ENCODE measurements around the gene PIAS1. TPM values are rescaled to one million over a fixed set of nuclear protein-coding genes. Genes with fewer than 3 reads are reported as not detected.

PIAS1 gene
- total RNA-seq, 1 experiment from 2014 or later = 26.9 TPM

GRCh38 chr15:68184616-68185480 lies 130.7 kb downstream of the PIAS1 start:
- in situ Hi-C loops (cut with HindIII; ENCODE audit: low pct_unique_long_range_greater_than_20kb, low sequenced_read_pairs) = no loop called here
- DNase-seq (ENCODE audit: low read depth, low spot score) = no peak

- no peak for DNase-seq (ENCODE audit: low read depth, low spot score)
- in situ Hi-C loops (cut with HindIII; ENCODE audit: low pct_unique_long_range_greater_than_20kb, low sequenced_read_pairs) = no loop called here
Measured at GRCh38 chr15:68186671-68187397, 132.7 kb downstream of the PIAS1 start.

GRCh38 chr15:68187559-68187958 lies 133.4 kb downstream of the PIAS1 start:
- no peak for DNase-seq (ENCODE audit: low read depth, low spot score)
- in situ Hi-C loops (cut with HindIII; ENCODE audit: low pct_unique_long_range_greater_than_20kb, low sequenced_read_pairs) = no loop called here

- no peak for DNase-seq (ENCODE audit: low read depth, low spot score)
- in situ Hi-C loops (cut with HindIII; ENCODE audit: low pct_unique_long_range_greater_than_20kb, low sequenced_read_pairs) = no loop called here
Measured at GRCh38 chr15:68188647-68189046, 134.5 kb downstream of the PIAS1 start.

GRCh38 chr15:68190048-68190447 lies 135.9 kb downstream of the PIAS1 start:
- in situ Hi-C loops (cut with HindIII; ENCODE audit: low pct_unique_long_range_greater_than_20kb, low sequenced_read_pairs) = no loop called here
- no peak for DNase-seq (ENCODE audit: low read depth, low spot score)

GRCh38 chr15:68191555-68191954 lies 137.4 kb downstream of the PIAS1 start:
- DNase-seq (ENCODE audit: low read depth, low spot score) = no peak
- in situ Hi-C loops (cut with HindIII; ENCODE audit: low pct_unique_long_range_greater_than_20kb, low sequenced_read_pairs) = no loop called here

- in situ Hi-C loops (cut with HindIII; ENCODE audit: low pct_unique_long_range_greater_than_20kb, low sequenced_read_pairs) = no loop called here
- DNase-seq (ENCODE audit: low read depth, low spot score) = no peak
Measured at GRCh38 chr15:68192117-68192516, 138.0 kb downstream of the PIAS1 start.

- no peak for DNase-seq (ENCODE audit: low read depth, low spot score)
- in situ Hi-C loops (cut with HindIII; ENCODE audit: low pct_unique_long_range_greater_than_20kb, low sequenced_read_pairs) = no loop called here
Measured at GRCh38 chr15:68192804-68193486, 138.8 kb downstream of the PIAS1 start.

GRCh38 chr15:68195336-68196112 lies 141.4 kb downstream of the PIAS1 start:
- in situ Hi-C loops (cut with HindIII; ENCODE audit: low pct_unique_long_range_greater_than_20kb, low sequenced_read_pairs) = no loop called here
- no peak for DNase-seq (ENCODE audit: low read depth, low spot score)

- DNase-seq (ENCODE audit: low read depth, low spot score) = no peak
- in situ Hi-C loops (cut with HindIII; ENCODE audit: low pct_unique_long_range_greater_than_20kb, low sequenced_read_pairs) = no loop called here
Measured at GRCh38 chr15:68196445-68197169, 142.5 kb downstream of the PIAS1 start.

- in situ Hi-C loops (cut with HindIII; ENCODE audit: low pct_unique_long_range_greater_than_20kb, low sequenced_read_pairs) = no loop called here
- no peak for DNase-seq (ENCODE audit: low read depth, low spot score)
Measured at GRCh38 chr15:68197170-68197492, 143.0 kb downstream of the PIAS1 start.

GRCh38 chr15:68197661-68198437 lies 143.7 kb downstream of the PIAS1 start:
- in situ Hi-C loops (cut with HindIII; ENCODE audit: low pct_unique_long_range_greater_than_20kb, low sequenced_read_pairs) = no loop called here

GRCh38 chr15:68199340-68199739 lies 145.2 kb downstream of the PIAS1 start:
- DNase-seq (ENCODE audit: low read depth, low spot score) = no peak
- in situ Hi-C loops (cut with HindIII; ENCODE audit: low pct_unique_long_range_greater_than_20kb, low sequenced_read_pairs) = no loop called here

More at GRCh38 chr15:68197661-68198437, 143.7 kb downstream of the PIAS1 start:
- DNase-seq (ENCODE audit: low read depth, low spot score) = no peak

- in situ Hi-C loops (cut with HindIII; ENCODE audit: low pct_unique_long_range_greater_than_20kb, low sequenced_read_pairs) = no loop called here
- no peak for DNase-seq (ENCODE audit: low read depth, low spot score)
Measured at GRCh38 chr15:68200016-68200861, 146.1 kb downstream of the PIAS1 start.

GRCh38 chr15:68201153-68201878 lies 147.2 kb downstream of the PIAS1 start:
- in situ Hi-C loops (cut with HindIII; ENCODE audit: low pct_unique_long_range_greater_than_20kb, low sequenced_read_pairs) = no loop called here
- no peak for DNase-seq (ENCODE audit: low read depth, low spot score)
